NCI-H2227 (cell line): ENCODE results near the gene BRF1.
"Not testable (repeated sequence)": the region's sequence is repeated elsewhere in the genome, so short reads cannot be mapped to it uniquely, and the experiment has no call there.

Experiments used
- DNase-seq: peaks from one replicate; lab custom pipeline; 2025; ENCODE audit not compliant: unreplicated experiment; lab: John Stamatoyannopoulos, UW

BRF1 gene

GRCh38 chr14:105316577-105316941 lies 15.8 kb upstream of the BRF1 start:
- no peak for DNase-seq

DNA sequence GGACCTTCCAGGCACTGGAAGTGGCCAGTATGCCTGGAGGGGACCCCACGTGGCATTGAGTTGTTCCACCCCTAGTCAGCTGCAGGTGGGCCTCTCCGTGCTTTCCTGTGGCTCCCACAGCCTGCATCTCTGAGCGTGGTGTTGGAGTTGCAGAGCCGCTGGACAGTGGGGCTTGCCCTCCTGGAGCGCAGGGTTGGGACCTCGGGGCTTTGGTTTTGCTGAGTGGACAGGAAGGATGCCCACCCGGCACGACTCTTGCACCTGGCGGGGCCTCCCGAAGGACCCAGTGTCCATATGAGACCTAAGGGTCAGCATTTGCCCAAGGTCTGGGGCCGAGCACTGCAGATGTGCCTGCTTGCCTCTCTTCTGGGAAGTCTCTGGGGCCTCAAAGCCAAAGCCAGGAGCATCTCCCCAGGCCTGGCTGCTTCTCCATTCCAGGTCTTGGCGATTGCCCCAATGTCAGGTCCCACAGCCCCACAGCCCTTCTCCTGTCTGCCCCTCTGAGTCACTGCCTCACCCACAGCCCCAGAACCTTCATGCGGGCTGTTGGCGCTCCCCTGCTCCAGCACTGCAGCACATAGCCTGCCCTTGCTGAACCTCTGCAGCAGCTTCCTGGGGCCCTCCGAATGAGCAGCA lies 15.3 kb upstream of the BRF1 start:
- no peak for DNase-seq

DNA sequence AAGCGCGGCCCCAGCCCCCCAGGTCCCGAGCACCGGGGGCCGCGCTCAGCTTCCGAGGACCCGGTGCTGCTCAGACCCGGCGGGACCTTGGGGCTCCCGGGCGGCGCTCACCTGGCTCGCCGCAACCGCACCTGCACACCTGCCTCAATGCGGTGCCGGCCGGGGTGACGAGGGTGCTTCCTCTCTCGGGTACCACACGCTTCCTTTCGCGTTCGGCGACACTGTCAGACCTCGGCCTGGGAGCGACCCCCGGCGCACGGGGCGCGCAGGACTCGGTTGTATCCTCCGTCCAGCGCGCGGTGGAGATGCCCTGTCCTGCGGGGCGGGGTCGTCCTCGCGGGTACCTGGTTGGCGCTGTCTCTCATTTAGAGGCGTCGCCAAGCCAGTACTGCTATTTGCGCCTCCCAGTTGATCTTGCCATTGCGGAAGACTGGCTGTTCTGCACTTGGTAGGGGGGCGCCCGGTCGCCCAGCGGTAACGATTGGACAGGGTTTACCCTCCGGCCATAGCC lies 14.5 kb upstream of the BRF1 start:
- peak; percentile 68 for DNase-seq

- DNase-seq = peak; percentile 95
These were observed 13.7 kb upstream of the BRF1 start, which contains the start of gene PACS2 for GRCh38 chr14:105314287-105315200. PACS2 (plus strand) TSS chr14:105314748; CDS start chr14:105314919, 171 bp downstream.

DNA sequence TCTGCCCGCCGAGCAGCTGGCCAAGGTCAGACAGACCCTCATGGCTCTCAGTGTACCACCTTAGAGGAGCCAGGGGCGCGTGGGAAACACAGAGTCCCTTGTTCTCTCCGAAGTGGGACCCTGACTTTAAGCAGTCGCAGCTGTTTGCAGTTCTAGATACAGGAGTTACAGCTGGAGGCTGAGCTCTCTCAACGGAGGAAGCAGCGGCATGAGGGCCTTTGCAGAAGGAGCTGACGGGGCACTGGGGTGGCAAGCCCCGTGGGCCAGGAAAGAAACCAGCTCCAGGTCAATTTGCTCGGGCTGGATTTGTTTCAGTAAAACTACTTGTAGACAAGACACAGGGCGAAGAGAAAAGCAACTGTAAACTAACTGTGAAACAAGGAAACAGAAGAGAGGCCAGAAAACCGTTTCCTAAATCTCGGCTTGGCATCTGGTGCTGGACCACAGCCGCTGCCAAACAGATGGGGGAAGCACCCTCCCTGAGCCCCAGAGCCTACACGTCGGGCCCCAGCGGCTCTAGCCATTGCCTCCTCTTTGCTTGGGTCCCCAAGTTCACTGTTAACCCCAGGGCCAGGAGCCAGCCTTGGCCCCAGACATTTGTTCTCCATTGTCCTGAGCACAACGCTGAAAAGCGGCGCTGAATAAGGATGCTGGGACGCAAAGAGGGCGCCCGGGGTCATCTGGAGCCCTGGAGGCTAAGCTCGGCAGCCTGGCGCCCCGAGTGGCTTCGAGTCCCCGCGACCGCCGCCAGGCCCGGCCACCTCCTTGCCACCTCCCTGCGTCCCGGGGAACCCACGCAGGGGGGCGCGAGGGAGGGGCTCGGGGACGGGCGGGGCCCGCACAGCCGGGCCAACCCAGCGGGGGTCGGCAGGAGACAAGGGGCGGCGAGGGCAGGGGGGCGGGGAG lies 12.8 kb upstream of the BRF1 start:
- DNase-seq = no peak

DNA sequence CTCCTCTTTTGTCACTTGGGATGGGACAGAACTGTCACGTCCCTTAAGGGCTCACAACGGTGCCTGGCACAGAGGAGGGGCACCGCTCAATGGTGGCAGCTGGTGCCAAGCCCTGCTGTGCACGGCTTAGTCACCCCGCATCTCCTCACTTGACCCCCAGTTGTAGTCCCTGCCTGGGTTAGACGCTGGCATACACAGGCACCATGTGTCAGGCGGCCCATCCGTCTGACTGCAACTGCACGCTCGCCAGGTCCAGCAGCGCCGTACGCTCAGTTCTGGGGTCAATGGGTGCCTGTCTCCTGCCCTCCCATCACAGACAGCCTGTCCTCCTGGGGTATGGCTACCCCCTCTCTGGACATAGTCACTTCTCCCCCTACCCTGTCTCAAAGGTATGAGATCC lies 12.2 kb upstream of the BRF1 start:
- no peak for DNase-seq

DNA sequence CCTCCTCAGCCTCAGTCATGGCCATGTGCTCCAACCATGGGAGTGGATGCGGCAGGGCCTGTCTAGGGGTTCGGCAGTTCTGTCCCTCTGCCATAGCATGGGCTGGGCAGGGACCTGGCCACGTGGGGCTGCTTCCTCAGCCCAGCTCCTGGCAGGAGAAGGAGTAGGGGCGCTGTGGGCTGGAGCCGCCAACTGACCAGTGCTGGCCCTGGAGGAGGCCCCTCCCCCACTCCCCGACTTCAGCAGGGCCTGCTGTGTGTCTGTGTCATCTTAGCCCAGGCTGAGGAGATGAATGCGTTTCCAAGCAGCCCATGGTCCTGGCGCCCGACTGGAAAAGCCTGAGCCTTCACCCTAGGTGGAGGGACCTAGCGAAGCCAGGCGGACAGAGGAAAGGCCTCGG lies 11.0 kb upstream of the BRF1 start:
- DNase-seq = no peak

- DNase-seq = no peak
These were observed 8.6 kb upstream of the BRF1 start for GRCh38 chr14:105309371-105309770.

DNA sequence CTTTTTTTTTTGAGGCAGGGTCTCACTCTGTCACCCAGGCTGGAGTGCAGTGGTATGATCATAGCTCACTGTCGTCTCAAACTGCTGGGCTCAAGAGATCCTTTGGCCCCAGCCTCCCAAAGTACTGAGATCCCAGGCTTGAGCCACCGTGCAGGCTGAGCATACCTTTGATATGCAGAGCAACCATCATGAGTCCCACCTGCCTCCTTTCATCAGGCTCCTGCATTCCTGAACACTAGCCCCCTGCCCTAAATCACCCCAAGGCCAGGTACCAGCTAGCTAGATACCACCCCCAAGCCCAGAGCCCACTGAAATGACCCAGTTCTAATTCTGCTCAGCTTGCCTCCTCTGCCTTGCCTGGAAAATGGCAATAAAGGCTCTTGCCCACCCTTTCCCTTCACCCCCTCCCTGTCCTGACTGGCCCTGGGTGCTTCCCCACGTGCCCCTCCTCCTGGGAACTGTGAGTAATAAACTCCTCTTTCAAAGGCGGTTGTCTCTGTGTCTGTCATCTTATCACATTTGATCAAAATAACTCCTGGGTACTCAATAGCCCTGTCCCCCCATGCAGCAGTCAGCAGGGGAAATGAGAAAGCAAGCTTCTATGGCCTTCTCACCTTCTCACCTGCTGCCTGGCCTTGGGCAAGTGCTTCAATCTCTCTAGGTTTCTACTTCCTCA lies 6.4 kb upstream of the BRF1 start:
- DNase-seq = no peak

- no peak for DNase-seq
These were observed 5.0 kb upstream of the BRF1 start for GRCh38 chr14:105305791-105306190.

DNA sequence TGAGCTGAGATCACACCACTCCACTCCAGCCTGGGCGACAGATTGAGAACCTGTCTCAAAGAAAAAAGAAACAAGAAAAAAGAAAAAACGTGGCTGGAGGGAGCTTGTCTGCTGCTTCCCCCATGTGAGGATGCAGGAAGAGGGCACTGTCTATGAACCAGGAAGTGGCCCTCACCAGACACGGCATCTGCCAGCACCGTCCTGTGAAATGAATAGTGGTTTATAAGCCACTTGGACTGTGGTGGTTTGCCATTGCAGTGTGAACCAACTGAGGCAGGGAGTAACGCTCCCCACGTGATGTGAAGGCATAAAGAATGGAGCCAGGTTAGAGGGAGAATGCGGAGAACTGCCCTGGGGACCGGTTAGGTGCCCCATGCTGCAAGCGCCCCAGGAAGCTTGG lies 4.5 kb upstream of the BRF1 start:
- DNase-seq = no peak

DNA sequence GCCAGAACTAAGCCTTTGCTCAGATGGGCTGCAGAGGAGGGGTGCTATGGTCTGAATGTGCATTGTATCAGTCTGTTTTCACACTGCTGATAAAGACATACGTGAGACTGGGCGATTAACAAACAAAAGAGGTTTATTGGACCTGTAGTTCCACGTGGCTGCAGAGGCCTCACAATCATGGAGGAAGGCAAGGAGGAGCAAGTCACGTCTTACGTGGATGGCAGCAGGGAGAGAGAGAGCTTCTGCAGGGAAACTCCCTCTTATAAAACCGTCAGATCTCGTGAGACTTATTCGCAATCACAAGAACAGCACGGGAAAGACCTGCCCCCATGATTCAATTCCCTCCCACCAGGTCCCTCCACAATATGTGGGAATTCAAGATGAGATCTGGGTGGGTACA lies 3.8 kb upstream of the BRF1 start:
- DNase-seq = no peak

DNA sequence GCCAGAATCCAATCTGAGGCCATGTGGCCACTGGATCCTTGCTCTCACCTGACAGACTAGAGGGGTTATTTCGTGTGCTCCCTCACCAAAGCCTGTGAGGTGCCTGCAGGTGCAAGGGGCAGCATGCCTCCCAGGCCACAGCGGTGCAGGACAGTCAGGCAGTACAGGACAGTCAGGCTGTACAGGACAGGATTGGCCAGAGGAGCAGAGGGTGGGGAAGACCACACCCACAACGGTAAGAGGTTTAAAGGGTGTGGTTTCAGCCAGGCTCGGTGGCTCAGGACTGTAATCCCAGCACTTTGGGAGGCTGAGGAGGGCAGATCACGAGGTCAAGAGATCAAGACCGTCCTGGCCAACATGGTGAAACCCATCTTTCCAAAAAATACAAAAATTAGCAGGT lies 3.1 kb upstream of the BRF1 start:
- DNase-seq = no peak

GRCh38 chr14:105301915-105302249 lies 1.1 kb upstream of the BRF1 start:
- not testable (repeated sequence) for DNase-seq

GRCh38 chr14:105301103-105301914 lies 508 bp upstream of the BRF1 start:
- DNase-seq = peak; percentile 94

- peak; percentile 66 for DNase-seq
These were observed 903 bp downstream of the BRF1 start for GRCh38 chr14:105299654-105300541.

GRCh38 chr14:105297311-105297710 lies 3.5 kb downstream of the BRF1 start:
- not testable (repeated sequence) for DNase-seq

DNA sequence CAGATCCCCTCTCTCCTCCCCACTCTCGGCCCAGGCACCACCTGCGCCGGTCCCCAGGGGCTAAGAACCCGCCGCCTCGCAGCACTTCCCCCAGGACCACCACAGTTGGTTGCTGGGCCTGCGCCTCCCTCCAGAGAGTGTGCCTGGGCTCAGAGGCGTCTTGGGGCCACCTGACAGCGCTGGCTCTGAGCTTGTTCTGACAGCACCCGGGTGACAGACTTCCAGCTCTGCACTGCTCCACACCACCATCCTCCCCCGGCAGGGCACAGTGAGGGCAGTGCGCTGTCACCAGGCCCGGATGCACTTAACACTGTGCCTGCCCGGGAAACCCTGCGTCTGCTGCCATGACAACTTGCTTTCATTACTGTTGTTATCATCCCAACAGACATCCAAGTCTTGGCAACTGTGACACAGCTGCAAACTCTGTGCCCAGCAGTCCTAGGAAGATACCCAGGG lies 6.6 kb downstream of the BRF1 start:
- peak; percentile 71 for DNase-seq
